H1 (cell line): Measurements from ENCODE around the gene MDFI. TPM values are rescaled to one million over a fixed set of nuclear protein-coding genes. Genes with fewer than 3 reads are reported as not detected.

Source experiments
- BCL11A ChIP-seq, 2 experiments: IDR thresholded peaks; one replicate each; pipeline ENCODE4 v1.6.1; 2011; ENCODE audit warnings: low read depth in 2 of 2, low read length in 2 of 2, mild to moderate bottlenecking in 2 of 2
- CEBPB ChIP-seq: IDR thresholded peaks from 2 replicates; pipeline ENCODE4 v1.6.1; 2012; ENCODE audit warnings: low read depth, low read length
- EGR1 ChIP-seq: IDR thresholded peaks from 2 replicates; pipeline ENCODE4 v1.6.1; 2011; ENCODE audit warnings: low read depth, low read length, borderline replicate concordance
- KDM5A ChIP-seq: fragments of 200-600 bp; IDR thresholded peaks from 2 replicates; pipeline ENCODE4 v1.7.1; 2012; ENCODE audit warnings: mild to moderate bottlenecking, low read length, inconsistent platforms, mixed read lengths
- PHF8 ChIP-seq: fragments of 200-600 bp; sonication (generic); conservative IDR thresholded peaks from 2 replicates; pipeline ENCODE4 v1.7.1; 2012; ENCODE audit warnings: low read depth, mild to moderate bottlenecking, inconsistent platforms, low read length, moderate library complexity
- POLR2AphosphoS5 ChIP-seq: IDR thresholded peaks from 2 replicates; pipeline ENCODE4 v1.6.1; 2011; ENCODE audit warnings: low read depth, low read length
- RNF2 ChIP-seq: fragments of 200-900, 300-1000 bp; sonication (generic); IDR thresholded peaks from 2 replicates; pipeline ENCODE4 v1.7.1; 2016; ENCODE audit warnings: borderline replicate concordance, low read depth, mild to moderate bottlenecking, antibody characterized with exemption, low read length; ENCODE audit not compliant: poor library complexity, severe bottlenecking; ENCODE audit errors: missing control alignments
- SP1 ChIP-seq: IDR thresholded peaks from 2 replicates; pipeline ENCODE4 v1.6.1; 2011; ENCODE audit warnings: low read depth, low read length
- TBP ChIP-seq: IDR thresholded peaks from 2 replicates; pipeline ENCODE4 v1.6.1; 2011; ENCODE audit warnings: low read depth, low read length, improper control_type of control experiment
- polyA plus RNA-seq, 7 experiments: library from polyadenylated mRNA; depleted of rRNA in 3 of 7; stranded (reverse) in 5 of 7; unstranded in 2 of 7; fragments of >200 nt in 5 of 7; fragments of 200-250 nt in 2 of 7; gene quantifications; 1 replicate in 5 of 7; 2 replicates in 1 of 7; 4 replicates in 1 of 7; pipeline versions ENCODE4 v1.2.1 to v1.2.3, GENCODE V29; 2011 to 2013; ENCODE audit warnings: missing spikeins in 2 of 7, mixed read lengths in 2 of 7
- total RNA-seq: library from RNA; stranded (reverse); fragmentation: NEBNext Ultra II Directional; extraction: Animal tissue kit (Norgen Biotek cat#: 25700); gene quantifications from 2 replicates; pipeline ENCODE4 v1.2.1, GENCODE V29; 2021
- TF ChIP-seq, protein P1 (sequence below): fragments of 300-600 bp; sonication (generic); IDR thresholded peaks from 2 replicates; pipeline ENCODE4 v1.7.1; 2012; ENCODE audit warnings: low read length, moderate library complexity, mild to moderate bottlenecking, inconsistent platforms; ENCODE audit not compliant: insufficient replicate concordance

The MDFI gene
- total and polyA plus RNA-seq, 2 of the 8 experiments (the other 6 are each of a cell fraction or from before 2014, with no cell fraction given) = 41.0 to 65.6 TPM

GRCh38 chr6:41638002-41638934, at the start of gene MDFI (continued):
- TF ChIP-seq, protein P1, sequence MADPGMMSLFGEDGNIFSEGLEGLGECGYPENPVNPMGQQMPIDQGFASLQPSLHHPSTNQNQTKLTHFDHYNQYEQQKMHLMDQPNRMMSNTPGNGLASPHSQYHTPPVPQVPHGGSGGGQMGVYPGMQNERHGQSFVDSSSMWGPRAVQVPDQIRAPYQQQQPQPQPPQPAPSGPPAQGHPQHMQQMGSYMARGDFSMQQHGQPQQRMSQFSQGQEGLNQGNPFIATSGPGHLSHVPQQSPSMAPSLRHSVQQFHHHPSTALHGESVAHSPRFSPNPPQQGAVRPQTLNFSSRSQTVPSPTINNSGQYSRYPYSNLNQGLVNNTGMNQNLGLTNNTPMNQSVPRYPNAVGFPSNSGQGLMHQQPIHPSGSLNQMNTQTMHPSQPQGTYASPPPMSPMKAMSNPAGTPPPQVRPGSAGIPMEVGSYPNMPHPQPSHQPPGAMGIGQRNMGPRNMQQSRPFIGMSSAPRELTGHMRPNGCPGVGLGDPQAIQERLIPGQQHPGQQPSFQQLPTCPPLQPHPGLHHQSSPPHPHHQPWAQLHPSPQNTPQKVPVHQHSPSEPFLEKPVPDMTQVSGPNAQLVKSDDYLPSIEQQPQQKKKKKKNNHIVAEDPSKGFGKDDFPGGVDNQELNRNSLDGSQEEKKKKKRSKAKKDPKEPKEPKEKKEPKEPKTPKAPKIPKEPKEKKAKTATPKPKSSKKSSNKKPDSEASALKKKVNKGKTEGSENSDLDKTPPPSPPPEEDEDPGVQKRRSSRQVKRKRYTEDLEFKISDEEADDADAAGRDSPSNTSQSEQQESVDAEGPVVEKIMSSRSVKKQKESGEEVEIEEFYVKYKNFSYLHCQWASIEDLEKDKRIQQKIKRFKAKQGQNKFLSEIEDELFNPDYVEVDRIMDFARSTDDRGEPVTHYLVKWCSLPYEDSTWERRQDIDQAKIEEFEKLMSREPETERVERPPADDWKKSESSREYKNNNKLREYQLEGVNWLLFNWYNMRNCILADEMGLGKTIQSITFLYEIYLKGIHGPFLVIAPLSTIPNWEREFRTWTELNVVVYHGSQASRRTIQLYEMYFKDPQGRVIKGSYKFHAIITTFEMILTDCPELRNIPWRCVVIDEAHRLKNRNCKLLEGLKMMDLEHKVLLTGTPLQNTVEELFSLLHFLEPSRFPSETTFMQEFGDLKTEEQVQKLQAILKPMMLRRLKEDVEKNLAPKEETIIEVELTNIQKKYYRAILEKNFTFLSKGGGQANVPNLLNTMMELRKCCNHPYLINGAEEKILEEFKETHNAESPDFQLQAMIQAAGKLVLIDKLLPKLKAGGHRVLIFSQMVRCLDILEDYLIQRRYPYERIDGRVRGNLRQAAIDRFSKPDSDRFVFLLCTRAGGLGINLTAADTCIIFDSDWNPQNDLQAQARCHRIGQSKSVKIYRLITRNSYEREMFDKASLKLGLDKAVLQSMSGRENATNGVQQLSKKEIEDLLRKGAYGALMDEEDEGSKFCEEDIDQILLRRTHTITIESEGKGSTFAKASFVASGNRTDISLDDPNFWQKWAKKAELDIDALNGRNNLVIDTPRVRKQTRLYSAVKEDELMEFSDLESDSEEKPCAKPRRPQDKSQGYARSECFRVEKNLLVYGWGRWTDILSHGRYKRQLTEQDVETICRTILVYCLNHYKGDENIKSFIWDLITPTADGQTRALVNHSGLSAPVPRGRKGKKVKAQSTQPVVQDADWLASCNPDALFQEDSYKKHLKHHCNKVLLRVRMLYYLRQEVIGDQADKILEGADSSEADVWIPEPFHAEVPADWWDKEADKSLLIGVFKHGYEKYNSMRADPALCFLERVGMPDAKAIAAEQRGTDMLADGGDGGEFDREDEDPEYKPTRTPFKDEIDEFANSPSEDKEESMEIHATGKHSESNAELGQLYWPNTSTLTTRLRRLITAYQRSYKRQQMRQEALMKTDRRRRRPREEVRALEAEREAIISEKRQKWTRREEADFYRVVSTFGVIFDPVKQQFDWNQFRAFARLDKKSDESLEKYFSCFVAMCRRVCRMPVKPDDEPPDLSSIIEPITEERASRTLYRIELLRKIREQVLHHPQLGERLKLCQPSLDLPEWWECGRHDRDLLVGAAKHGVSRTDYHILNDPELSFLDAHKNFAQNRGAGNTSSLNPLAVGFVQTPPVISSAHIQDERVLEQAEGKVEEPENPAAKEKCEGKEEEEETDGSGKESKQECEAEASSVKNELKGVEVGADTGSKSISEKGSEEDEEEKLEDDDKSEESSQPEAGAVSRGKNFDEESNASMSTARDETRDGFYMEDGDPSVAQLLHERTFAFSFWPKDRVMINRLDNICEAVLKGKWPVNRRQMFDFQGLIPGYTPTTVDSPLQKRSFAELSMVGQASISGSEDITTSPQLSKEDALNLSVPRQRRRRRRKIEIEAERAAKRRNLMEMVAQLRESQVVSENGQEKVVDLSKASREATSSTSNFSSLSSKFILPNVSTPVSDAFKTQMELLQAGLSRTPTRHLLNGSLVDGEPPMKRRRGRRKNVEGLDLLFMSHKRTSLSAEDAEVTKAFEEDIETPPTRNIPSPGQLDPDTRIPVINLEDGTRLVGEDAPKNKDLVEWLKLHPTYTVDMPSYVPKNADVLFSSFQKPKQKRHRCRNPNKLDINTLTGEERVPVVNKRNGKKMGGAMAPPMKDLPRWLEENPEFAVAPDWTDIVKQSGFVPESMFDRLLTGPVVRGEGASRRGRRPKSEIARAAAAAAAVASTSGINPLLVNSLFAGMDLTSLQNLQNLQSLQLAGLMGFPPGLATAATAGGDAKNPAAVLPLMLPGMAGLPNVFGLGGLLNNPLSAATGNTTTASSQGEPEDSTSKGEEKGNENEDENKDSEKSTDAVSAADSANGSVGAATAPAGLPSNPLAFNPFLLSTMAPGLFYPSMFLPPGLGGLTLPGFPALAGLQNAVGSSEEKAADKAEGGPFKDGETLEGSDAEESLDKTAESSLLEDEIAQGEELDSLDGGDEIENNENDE = no peak
- peak; percentile 50 for TF ChIP-seq RNF2
- TF ChIP-seq CEBPB = no peak
- TF ChIP-seq POLR2AphosphoS5 = no peak
- TF ChIP-seq KDM5A = no peak
- no peak for TF ChIP-seq SP1
- no peak; the same call in 1 of the 2 replicates for TF ChIP-seq PHF8
- no peak for TF ChIP-seq TBP
- TF ChIP-seq EGR1 = no peak
- TF ChIP-seq BCL11A (IDR thresholded peaks at IDR 0.05; ENCODE audit: low read depth in 2 of 2, low read length in 2 of 2) = no peak
